Measurements from ENCODE around the gene ROCK2.

The ROCK2 gene

GRCh38 chr2:11339508-11340083 lies 4.8 kb downstream of the ROCK2 start:
- no peak for DNase-seq (ENCODE audit: low spot score)
- TF ChIP-seq CTCF (IDR thresholded peaks at IDR 0.05; ENCODE audit: extremely low read depth, missing control alignments): no peak

- no peak for TF ChIP-seq CTCF (IDR thresholded peaks at IDR 0.05; ENCODE audit: extremely low read depth, missing control alignments)
- no peak for DNase-seq (ENCODE audit: low spot score)
Measured at GRCh38 chr2:11338580-11338979, 5.9 kb downstream of the ROCK2 start.

GRCh38 chr2:11337909-11338308 lies 6.5 kb downstream of the ROCK2 start:
- no peak for DNase-seq (ENCODE audit: low spot score)
- TF ChIP-seq CTCF (IDR thresholded peaks at IDR 0.05; ENCODE audit: extremely low read depth, missing control alignments): no peak

GRCh38 chr2:11336189-11336588 lies 8.2 kb downstream of the ROCK2 start:
- DNase-seq (ENCODE audit: low spot score): no peak
- no peak for TF ChIP-seq CTCF (IDR thresholded peaks at IDR 0.05; ENCODE audit: extremely low read depth, missing control alignments)

GRCh38 chr2:11333427-11334183 lies 10.8 kb downstream of the ROCK2 start:
- no peak for DNase-seq (ENCODE audit: low spot score)
- no peak for TF ChIP-seq CTCF (IDR thresholded peaks at IDR 0.05; ENCODE audit: extremely low read depth, missing control alignments)

GRCh38 chr2:11332596-11332995 lies 11.8 kb downstream of the ROCK2 start:
- DNase-seq (ENCODE audit: low spot score): no peak
- no peak for TF ChIP-seq CTCF (IDR thresholded peaks at IDR 0.05; ENCODE audit: extremely low read depth, missing control alignments)

- no peak for DNase-seq (ENCODE audit: low spot score)
- TF ChIP-seq CTCF (IDR thresholded peaks at IDR 0.05; ENCODE audit: extremely low read depth, missing control alignments): no peak
Measured at GRCh38 chr2:11330457-11331142, 13.8 kb downstream of the ROCK2 start.

Measured in GM20000 (cell line).